Fibroblast of the aortic adventitia (primary cell): ENCODE data around the gene TRAF3IP1. TPM values are rescaled to one million over a fixed set of nuclear protein-coding genes. Genes with fewer than 3 reads are reported as not detected.

Experiments used
- DNase-seq: peaks from one replicate; pipeline ENCODE4 v3.0.0-alpha.2; 2010; ENCODE audit warnings: low read depth
- H3K4me3 ChIP-seq: 2 replicates; pipeline ENCODE4 v1.5.1; 2011; ENCODE audit warnings: low read depth, mild to moderate bottlenecking, control low read depth, low read length, moderate library complexity
- CTCF ChIP-seq: IDR thresholded peaks from 2 replicates; pipeline ENCODE4 v1.5.1; 2011; ENCODE audit warnings: mild to moderate bottlenecking, low read length, control low read depth, inconsistent platforms; ENCODE audit not compliant: insufficient read depth
- total RNA-seq: library from RNA; depleted of rRNA; stranded (reverse); fragments of >200 nt; gene quantifications from 2 replicates; pipeline ENCODE4 v1.2.3, GENCODE V29; 2012; ENCODE audit warnings: low replicate concordance

The TRAF3IP1 gene
- total RNA-seq, 1 donor: 8.4 TPM

- TF ChIP-seq CTCF: no peak
- no peak for DNase-seq
- H3K4me3 ChIP-seq: no peak overlapping the region
These were observed 21.2 kb downstream of the TRAF3IP1 start for GRCh38 chr2:238341536-238341935.

- H3K4me3 ChIP-seq: no peak overlapping the region
- TF ChIP-seq CTCF: no peak
- DNase-seq: no peak
These were observed 23.7 kb downstream of the TRAF3IP1 start for GRCh38 chr2:238344035-238344434.

GRCh38 chr2:238344517-238344916 is 24.2 kb downstream of the TRAF3IP1 start:
- TF ChIP-seq CTCF: no peak
- no peak overlapping the region for H3K4me3 ChIP-seq
- DNase-seq: no peak

GRCh38 chr2:238345297-238345968 is 25.1 kb downstream of the TRAF3IP1 start:
- no peak for TF ChIP-seq CTCF
- no peak for DNase-seq
- no peak overlapping the region for H3K4me3 ChIP-seq

- TF ChIP-seq CTCF: no peak
- H3K4me3 ChIP-seq: no peak overlapping the region
- DNase-seq: no peak
These were observed 26.2 kb downstream of the TRAF3IP1 start for GRCh38 chr2:238346544-238346943.

- no peak overlapping the region for H3K4me3 ChIP-seq
These were observed 30.0 kb downstream of the TRAF3IP1 start for GRCh38 chr2:238350150-238350897.

More at GRCh38 chr2:238350150-238350897, 30.0 kb downstream of the TRAF3IP1 start:
- no peak for DNase-seq
- TF ChIP-seq CTCF: no peak
